Glutamatergic neuron (in vitro differentiated cells): Measurements from ENCODE around the gene CYP1B1. TPM values are rescaled to one million over a fixed set of nuclear protein-coding genes. Genes with fewer than 3 reads are reported as not detected.
A peak's percentile ranks its signal among the peaks of the same experiment; 100 is the strongest.

Experiments used
- DNase-seq: peaks from one replicate; pipeline ENCODE4 v3.0.0; 2022
- H3K27ac Mint-ChIP-seq: one replicate; pipeline ENCODE4 v1.8.0; 2020; ENCODE audit warnings: mild to moderate bottlenecking, mixed read lengths, inconsistent platforms; ENCODE audit not compliant: unreplicated experiment
- H3K27me3 Mint-ChIP-seq: one replicate; pipeline ENCODE4 v1.8.0; 2020; ENCODE audit warnings: mild to moderate bottlenecking, moderate library complexity, mixed read lengths, inconsistent platforms; ENCODE audit not compliant: unreplicated experiment
- H3K36me3 Mint-ChIP-seq: one replicate; pipeline ENCODE4 v1.8.0; 2020; ENCODE audit warnings: mild to moderate bottlenecking, mixed read lengths, inconsistent platforms; ENCODE audit not compliant: unreplicated experiment
- H3K4me1 Mint-ChIP-seq: one replicate; pipeline ENCODE4 v1.8.0; 2020; ENCODE audit warnings: mild to moderate bottlenecking, low read depth, mixed read lengths, inconsistent platforms; ENCODE audit not compliant: unreplicated experiment
- H3K4me3 Mint-ChIP-seq: one replicate; pipeline ENCODE4 v1.8.0; 2020; ENCODE audit warnings: mild to moderate bottlenecking, mixed read lengths, inconsistent platforms; ENCODE audit not compliant: unreplicated experiment
- H3K9me3 Mint-ChIP-seq: one replicate; pipeline ENCODE4 v1.8.0; 2020; ENCODE audit warnings: mild to moderate bottlenecking, moderate library complexity, mixed read lengths, inconsistent platforms; ENCODE audit not compliant: unreplicated experiment
- CTCF ChIP-seq: fragments of 200-600 bp; sonication (generic); IDR thresholded peaks from one replicate; pipeline ENCODE4 v1.5.0; 2021; ENCODE audit not compliant: partially characterized antibody, unreplicated experiment
- total RNA-seq: library from RNA; stranded (reverse); fragmentation: NEBNext Ultra II Directional; extraction: Animal tissue kit (Norgen Biotek cat#: 25700); gene quantifications from one replicate; pipeline ENCODE4 v1.2.1, GENCODE V29; 2021; ENCODE audit not compliant: unreplicated experiment

CYP1B1 gene
- total RNA-seq, 1 donor from 2014 or later = 3.4 TPM

GRCh38 chr2:38099099-38100028 is 23.4 kb upstream of the CYP1B1 start:
- H3K4me3 Mint-ChIP-seq = peak overlapping the region; percentile 64
- TF ChIP-seq CTCF = no peak
- H3K9me3 Mint-ChIP-seq = peaks cover 10% of the 10 kb centered on the region
- H3K27ac Mint-ChIP-seq = no peak overlapping the region
- no peak for DNase-seq
- peaks cover 29% of the 10 kb centered on the region for H3K4me1 Mint-ChIP-seq
- no peaks in the 10 kb centered on the region for H3K36me3 Mint-ChIP-seq
- H3K27me3 Mint-ChIP-seq = peaks cover 3% of the 10 kb centered on the region

DNA sequence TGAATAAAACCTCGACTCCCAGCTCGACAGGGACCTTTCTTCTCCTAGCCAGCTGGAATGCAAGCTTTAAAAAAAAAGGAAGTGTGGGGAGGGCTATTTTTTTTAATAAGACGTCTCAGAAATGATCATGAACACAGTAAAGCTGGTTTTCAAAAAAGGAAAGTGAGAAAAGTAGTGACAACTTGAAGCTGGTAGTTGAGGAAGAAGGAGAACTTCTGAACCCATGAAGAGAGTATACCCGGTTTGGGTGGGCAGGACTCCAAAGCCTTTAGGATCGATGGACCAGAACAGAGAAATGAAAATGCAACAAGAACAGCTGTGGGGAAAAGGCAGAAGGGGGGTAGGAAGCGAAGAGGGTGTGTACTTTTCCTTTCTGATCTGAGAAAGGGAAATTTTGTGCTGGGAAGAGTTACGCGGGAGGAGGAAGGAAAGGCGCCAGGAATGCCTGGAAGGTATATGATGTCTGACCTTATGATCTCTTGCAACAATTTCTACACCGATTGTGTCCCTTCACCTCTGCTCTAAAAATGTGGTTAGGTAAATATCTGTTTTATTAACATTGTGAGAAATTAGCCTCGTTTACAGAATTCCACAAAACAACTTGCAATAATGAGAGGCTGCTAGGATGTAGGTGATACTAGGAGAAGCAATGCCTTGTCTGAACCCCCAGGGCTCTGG is 22.6 kb upstream of the CYP1B1 start:
- Mint-ChIP-seq H3K4me1 (peaks cover 32% of the 10 kb centered on the region), H3K27me3 (peaks cover 3% of the 10 kb centered on the region), H3K27ac (peak overlapping the region; percentile 4), H3K9me3 (peaks cover 10% of the 10 kb centered on the region), H3K36me3 (no peaks in the 10 kb centered on the region), H3K4me3 (peak overlapping the region; percentile 64)
- DNase-seq = no peak
- TF ChIP-seq CTCF = no peak

DNA sequence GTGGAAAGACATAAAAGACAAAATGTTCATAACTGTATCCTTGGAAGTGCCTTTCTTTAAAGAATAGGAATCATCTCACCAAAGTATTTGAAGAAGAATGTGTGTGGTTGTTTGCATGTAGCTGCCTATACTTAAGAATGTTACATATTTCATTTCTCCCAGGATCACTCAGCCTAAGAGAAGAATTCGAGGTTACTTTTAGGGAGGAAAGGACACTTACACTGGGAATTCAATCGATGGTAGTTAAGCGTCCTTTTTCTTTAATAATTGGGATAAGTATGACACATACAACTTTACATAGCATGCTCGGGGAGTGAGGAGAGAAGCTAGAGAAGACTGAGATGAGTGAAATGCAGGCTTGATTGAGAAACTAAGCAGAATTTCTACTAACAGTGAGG is 22.0 kb upstream of the CYP1B1 start:
- no peak for DNase-seq
- Mint-ChIP-seq H3K27me3 (peaks cover 3% of the 10 kb centered on the region), H3K27ac (peak overlapping the region; percentile 4), H3K4me1 (peaks cover 34% of the 10 kb centered on the region), H3K4me3 (peak overlapping the region; percentile 64), H3K36me3 (no peaks in the 10 kb centered on the region), H3K9me3 (peaks cover 12% of the 10 kb centered on the region)
- no peak for TF ChIP-seq CTCF

DNA sequence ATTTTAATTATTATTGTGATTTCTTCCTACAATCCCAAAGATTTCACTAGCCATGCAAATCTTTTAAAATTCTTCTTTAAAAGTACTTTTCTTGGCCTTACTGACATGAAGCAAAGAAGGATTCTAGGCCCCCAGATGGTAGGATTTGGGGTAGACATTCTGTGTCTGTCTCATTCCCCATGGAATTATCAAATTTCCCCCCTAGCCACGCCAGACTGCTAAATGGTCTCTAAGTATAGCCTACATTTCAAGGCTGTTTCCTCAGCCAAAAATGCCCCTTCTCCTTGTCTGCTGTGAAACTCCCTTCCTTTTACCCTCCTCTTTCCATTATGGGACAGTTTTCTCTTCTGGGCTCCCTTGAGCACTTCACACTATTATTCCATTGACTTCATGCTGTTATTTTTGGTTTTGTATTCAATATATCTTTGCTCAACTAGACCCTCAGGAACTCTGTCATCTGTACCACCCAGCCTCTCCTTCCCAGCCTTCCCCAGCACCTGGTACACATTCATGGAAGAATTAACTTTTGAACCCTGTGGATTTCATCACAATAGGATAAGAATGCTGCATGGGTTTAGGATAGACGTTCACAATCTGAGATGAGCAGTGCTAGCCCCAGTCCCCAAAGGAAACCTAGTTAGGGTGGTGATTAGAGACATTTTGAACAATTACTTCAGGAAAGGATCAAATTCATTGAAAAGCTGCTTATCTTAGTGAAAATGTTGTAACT is 21.5 kb upstream of the CYP1B1 start:
- H3K27ac Mint-ChIP-seq = peak overlapping the region; percentile 39
- H3K27me3 Mint-ChIP-seq = peaks cover 3% of the 10 kb centered on the region
- no peak for TF ChIP-seq CTCF
- peaks cover 38% of the 10 kb centered on the region for H3K4me1 Mint-ChIP-seq
- no peaks in the 10 kb centered on the region for H3K36me3 Mint-ChIP-seq
- H3K4me3 Mint-ChIP-seq = peak overlapping the region; percentile 64
- peaks cover 12% of the 10 kb centered on the region for H3K9me3 Mint-ChIP-seq
- no peak for DNase-seq
